ENCODE measurements around the gene SKIC8.

Gene SKIC8

GRCh38 chr15:78291698-78292097, 7.7 kb downstream of the SKIC8 start:
- no peak for DNase-seq (ENCODE audit: low read depth in 2 of 2)

DNA sequence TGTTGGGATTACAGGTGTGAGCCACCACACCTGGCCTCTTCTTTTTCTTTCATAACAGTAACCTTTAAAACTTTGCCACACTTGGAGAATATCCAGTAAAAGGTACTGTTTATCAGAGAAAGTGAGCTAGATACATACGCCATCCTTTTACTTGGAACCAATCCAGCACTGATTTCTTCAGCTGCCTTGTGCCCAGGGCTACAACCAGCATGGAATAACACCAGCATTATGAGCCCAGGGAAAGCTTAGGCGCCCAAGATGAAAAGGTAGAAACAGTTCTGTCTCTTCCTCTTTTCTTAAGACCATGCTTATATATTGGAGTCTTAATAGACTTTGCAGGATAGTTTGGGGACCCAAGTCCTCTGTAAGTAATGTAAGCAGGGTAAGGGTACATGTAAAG, 8.4 kb downstream of the SKIC8 start:
- no peak for DNase-seq (ENCODE audit: low read depth in 2 of 2)

DNA sequence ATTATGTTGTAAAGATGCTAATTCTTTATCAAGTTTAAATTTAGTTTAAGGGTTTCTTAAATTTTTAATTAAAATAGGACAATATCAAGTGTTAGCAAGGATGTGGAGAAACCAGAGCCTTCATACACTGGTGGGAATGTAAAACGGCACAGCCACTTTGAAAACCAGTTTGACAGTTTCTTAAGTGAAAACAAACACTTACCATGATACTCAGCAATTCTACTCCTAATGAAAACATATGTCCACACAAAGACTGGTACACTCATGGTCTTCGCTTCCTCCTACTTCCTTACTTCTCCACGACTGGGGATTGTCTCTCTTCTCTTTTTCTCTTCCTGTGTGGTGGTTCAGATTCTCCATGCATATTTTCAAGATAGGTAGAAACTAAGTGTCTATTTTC, 9.2 kb downstream of the SKIC8 start:
- no peak for DNase-seq (ENCODE audit: low read depth in 2 of 2)

DNA sequence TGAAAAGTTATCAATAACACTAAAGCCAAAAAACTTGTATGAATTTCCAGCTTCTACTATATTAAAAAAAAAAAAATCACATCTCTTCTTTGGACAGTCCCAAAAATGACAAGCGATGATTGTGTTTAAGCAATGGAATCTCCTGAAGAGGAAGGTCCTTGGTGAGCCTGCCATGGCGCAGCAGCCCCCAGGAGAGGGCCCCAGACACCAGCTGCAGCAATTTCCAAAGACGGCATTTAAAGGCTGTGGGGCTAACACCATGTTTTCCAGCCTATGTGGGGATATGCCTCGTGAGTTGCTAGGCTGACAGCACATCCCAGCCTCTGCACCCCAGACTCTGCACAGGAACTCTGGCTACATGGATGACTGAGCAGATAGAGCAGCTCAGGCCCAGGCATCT, 14.7 kb downstream of the SKIC8 start:
- no peak for DNase-seq (ENCODE audit: low read depth in 2 of 2)

DNA sequence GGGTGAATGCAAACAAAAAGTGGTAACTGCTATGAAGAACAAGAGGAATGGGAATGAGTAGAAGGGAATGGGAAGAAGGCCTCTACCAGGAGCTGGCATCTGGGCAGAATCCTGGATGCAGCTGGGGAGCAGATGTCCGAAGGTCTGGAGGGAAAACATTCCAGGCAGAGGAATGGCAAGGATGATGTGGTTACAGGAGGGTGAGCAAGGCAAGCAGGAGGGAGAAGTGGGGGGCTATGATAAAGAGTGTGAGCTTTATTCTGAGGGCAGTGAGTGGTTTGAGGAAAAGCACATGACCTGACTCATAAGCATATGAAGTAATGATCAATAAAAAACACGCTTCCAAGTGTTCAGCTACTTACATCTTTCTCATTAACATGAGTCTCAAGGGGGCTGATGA, 17.1 kb downstream of the SKIC8 start:
- no peak for DNase-seq (ENCODE audit: low read depth in 2 of 2)

DNA sequence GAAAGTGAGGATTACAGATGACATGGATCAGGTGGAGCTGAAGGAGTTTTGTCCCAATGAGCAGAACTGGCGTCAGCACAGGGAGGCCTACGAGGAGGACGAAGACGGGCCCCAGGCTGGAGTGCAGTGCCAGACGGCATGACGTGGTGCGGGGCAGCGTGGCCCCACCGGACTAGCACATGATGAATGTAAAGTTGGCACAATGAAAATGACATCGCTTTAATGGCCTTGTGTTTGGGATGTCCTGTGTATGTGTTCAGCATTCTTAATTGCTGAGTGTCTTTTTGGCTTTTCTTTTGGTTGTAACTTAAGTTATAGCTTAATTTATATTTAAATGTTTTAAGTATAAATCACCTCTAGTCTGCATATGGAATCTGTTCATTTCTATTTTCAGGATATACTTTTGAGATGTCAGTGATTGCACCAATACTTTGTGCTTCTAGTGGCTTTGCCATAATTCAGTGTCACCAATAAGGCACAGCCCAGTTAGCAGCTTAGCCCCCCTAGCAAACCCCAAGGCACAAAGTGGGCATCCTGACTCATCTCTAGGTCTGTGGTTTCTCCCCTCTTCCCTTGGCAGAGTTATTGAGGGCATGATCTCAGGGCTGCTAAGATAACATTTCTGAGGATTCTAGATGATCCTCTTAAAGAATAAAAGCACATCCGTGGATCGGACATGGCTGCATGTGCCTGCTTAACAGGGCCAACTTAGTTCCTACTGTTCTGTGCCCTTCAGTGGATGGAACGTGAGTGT, 18.9 kb downstream of the SKIC8 start:
- no peak for DNase-seq (ENCODE audit: low read depth in 2 of 2)

DNA sequence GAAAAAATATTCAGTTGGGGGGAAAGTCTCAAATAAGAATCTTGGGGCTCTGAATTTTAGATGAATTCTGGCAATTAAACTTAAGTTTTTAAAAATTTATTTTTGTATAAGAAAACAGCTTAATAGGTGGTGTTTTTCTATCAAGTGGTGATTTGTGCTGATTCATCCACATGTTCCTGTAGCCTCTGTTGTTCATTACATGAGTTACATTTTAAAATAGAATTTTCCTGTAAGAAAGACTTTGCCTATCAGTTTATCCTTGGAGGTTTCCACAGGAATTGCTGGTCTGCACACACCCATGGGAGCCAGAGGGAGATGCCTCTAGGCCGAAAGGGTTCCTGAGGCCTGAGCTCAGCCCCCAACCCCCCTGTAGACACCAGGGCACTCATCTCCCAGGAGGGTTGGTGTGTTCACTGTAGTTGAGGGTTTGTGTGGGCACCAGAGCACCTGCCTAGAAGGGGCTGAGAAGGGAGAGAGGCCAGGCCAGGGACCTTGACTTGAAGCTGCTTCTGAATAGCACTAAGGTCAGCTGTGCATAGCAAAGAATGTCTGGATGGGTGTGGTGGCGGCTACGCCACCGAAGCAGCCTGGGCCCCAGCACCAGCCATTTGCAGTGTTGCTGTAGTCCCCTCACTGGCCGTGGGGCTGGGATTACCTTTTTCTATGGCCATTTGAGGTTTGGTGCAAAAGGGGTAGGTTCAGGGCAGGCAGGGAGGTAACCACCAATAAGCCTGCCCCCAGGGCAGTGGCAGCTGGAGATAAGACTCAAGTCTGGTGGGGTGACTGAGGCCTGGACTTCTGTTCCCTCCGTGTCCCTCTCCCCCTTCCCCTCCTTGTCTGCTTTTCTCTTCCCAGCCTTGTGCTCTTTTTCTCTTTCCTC, 23.1 kb downstream of the SKIC8 start:
- DNase-seq (ENCODE audit: low read depth in 2 of 2) = no peak

GRCh38 chr15:78274994-78275393, 24.4 kb downstream of the SKIC8 start:
- DNase-seq (ENCODE audit: low read depth in 2 of 2) = no peak

DNA sequence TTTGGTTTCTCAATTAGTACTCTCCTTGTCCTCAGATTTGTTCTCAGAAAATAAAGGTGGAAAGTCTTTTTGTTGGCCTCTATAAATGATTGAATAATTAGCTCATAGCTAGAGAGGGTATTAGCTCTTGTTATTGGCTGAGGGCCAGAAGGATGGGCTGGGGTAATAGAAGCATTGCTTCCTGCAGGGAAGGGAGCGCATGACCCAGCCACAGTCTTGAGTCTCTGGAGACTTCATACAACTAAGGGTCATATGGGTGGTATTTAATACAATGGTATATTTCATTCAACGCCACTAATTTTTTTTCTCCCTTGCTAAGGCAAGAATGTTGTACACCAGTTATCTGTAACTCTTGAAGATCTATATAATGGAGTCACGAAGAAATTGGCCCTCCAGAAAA, 26.6 kb downstream of the SKIC8 start:
- no peak for DNase-seq (ENCODE audit: low read depth in 2 of 2)

- DNase-seq (ENCODE audit: low read depth in 2 of 2) = no peak
Observed at GRCh38 chr15:78272316-78272715, 27.1 kb downstream of the SKIC8 start.

DNA sequence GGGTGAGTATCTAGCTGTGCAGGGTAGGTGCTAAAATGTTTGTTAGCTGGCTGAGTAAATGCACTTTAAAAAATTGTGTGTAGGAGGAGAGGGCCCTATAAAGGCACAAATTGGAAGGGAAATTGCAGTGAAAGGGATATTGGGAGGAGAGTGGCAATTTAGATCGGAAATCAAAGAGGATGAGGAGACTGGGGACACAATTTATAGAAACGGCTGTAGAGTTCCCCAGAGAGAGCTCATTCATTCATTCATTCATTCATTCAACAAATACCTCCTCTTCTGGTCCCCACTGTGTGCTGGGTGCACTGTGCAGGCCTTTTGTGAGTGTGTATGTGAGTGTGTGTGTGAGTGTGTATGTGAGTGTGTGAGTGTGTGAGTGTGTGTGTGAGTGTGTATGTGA, 32.6 kb downstream of the SKIC8 start:
- no peak for DNase-seq (ENCODE audit: low read depth in 2 of 2)

GRCh38 chr15:78266229-78266628, 33.2 kb downstream of the SKIC8 start:
- DNase-seq (ENCODE audit: low read depth in 2 of 2) = no peak

GRCh38 chr15:78265752-78266224, 33.6 kb downstream of the SKIC8 start:
- DNase-seq (ENCODE audit: low read depth in 2 of 2) = no peak

GRCh38 chr15:78265137-78265460, 34.3 kb downstream of the SKIC8 start:
- no peak for DNase-seq (ENCODE audit: low read depth in 2 of 2)

- DNase-seq (ENCODE audit: low read depth in 2 of 2) = peak; percentile 25 to 36
Observed at GRCh38 chr15:78264304-78265136, 34.9 kb downstream of the SKIC8 start, which contains the start of gene DNAJA4. TSS of gene DNAJA4 (plus strand) at chr15:78264562. CDS start at chr15:78264764, 202 bp downstream.

- no peak for DNase-seq (ENCODE audit: low read depth in 2 of 2)
Observed at GRCh38 chr15:78263907-78264303, 35.5 kb downstream of the SKIC8 start.

- no peak for DNase-seq (ENCODE audit: low read depth in 2 of 2)
Observed at GRCh38 chr15:78263351-78263781, 36.0 kb downstream of the SKIC8 start.

DNA sequence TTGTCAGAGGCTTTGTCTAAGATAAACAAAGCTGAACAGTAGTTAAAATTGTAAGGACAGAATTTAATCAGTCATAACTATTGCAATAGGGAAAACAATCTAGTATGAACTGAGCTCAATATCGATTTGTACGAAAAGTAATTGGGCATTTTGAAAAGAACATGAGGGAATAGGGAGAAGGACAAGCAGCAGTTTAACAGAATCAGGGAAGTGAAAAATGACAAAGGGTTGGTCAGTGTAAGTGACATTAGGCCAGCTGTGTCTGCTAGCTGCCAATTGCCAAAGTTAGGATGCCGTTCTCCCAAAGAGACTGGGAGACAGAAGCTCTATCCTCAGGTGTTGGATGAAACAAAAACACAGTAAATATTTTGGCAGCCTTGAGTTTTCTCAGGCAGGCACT, 38.3 kb downstream of the SKIC8 start:
- no peak for DNase-seq (ENCODE audit: low read depth in 2 of 2)

DNA sequence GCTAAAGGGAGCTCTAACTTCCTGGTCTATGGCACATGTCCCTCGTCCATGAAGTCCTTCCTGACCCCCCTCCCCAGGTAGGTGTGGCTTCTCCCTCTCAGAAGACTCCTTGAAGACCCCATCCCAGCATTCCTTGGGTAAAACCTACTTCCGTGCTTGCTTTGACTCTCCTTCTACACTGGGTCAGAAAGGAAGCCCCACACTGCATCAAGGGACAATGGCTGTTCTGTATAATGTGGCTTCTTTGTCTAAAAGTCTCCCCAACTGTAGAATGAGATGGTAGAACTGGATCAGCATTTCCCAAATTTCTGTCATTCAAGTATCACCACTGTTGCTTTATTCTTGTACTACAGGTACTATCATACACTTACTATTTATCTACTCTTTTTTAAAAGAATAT, 38.9 kb downstream of the SKIC8 start:
- no peak for DNase-seq (ENCODE audit: low read depth in 2 of 2)

DNA sequence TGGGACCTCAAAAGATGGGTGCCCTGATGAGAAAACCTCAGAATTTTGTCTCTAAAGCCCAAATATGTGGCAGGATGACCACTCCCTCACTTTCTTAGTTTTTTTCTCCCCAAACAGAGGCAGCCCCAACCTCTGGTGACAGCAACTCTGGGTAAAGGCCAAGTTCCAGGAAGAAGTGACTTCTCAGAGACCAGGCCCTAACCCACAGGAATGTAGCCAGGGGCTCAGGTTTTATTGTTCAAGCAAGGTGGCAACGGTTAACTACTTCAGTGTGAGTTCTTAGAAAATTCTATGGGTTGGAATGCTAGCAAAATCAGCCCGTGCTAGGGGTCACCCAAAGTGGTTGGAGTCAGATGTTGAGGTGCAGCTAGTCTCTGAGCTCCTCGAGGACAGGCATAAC, 40.2 kb downstream of the SKIC8 start:
- DNase-seq (ENCODE audit: low read depth in 2 of 2) = no peak

- DNase-seq (ENCODE audit: low read depth in 2 of 2) = no peak
Observed at GRCh38 chr15:78257681-78258080, 41.7 kb downstream of the SKIC8 start.

- DNase-seq (ENCODE audit: low read depth in 2 of 2) = no peak
Observed at GRCh38 chr15:78256044-78256437, 43.4 kb downstream of the SKIC8 start.

Measured in stimulated activated CD4-positive, alpha-beta T cell treated with anti-CD3 and anti-CD28 coated beads, Interleukin-15, amount 100 ng/mL, for 48 hours (primary cell).